Measurements from ENCODE around the gene IDS. TPM values are rescaled to one million over a fixed set of nuclear protein-coding genes. Genes with fewer than 3 reads are reported as not detected.
"Not testable (repeated sequence)": the region's sequence is repeated elsewhere in the genome, so short reads cannot be mapped to it uniquely, and the experiment has no call there.

IDS gene
- 21.3 and 36.2 TPM in 2 replicates for total RNA-seq
- polyA plus RNA-seq: 57.0 and 65.0 TPM in 2 replicates
- polyA plus RNA-seq (2012): 29.1 and 36.0 TPM in 2 replicates
- polyA minus RNA-seq (ENCODE audit: low replicate concordance): 100 and 114 TPM in 2 replicates

- peak within 1 kb of the TSS; percentile 88 for H3K27ac ChIP-seq (ENCODE audit: insufficient read depth, low read length)
- H3K4me2 ChIP-seq (ENCODE audit: extremely low read depth, insufficient read depth, low read length): peak within 1 kb of the TSS; percentile 87
- H3K79me2 ChIP-seq (ENCODE audit: control insufficient read depth, insufficient read depth, low read length): peaks cover 7% of the 10 kb centered on the region
- no peaks in the 10 kb centered on the region for H3K9me3 ChIP-seq (ENCODE audit: control insufficient read depth, insufficient read depth, low read depth, low read length)
- no peaks in the 10 kb centered on the region for H4K20me1 ChIP-seq (ENCODE audit: control insufficient read depth, extremely low read depth, insufficient read depth, low read length)
- H3K4me3 ChIP-seq (replicated peaks in 1 of 4; ENCODE audit: control extremely low read depth in 1 of 4, insufficient read depth in 1 of 4, low read depth in 3 of 4, low read length in 4 of 4): peak within 1 kb of the TSS; percentile 54 to 69 (median 63)
- peaks cover 3% of the 10 kb centered on the region for H3K4me1 ChIP-seq (ENCODE audit: control insufficient read depth, extremely low read depth, insufficient read depth, low read length)
- peak within 1 kb of the TSS; percentile 91 for H3K9ac ChIP-seq (ENCODE audit: insufficient read depth, low read length)
- peak; percentile 79 to 85 for DNase-seq (ENCODE audit: low read depth in 2 of 2)
- no peaks in the 10 kb centered on the region for H3K27me3 ChIP-seq (ENCODE audit: control insufficient read depth, insufficient read depth, low read length)
- H3K36me3 ChIP-seq (ENCODE audit: control insufficient read depth, insufficient read depth, low read length): peaks cover 3% of the 10 kb centered on the region
- peak within 1 kb of the TSS; percentile 49 for H2AFZ ChIP-seq (ENCODE audit: low read length)
- no peak for TF ChIP-seq EZH2 (IDR thresholded peaks at IDR 0.05; ENCODE audit: low read length, missing control alignments)
These were observed at the start of gene IDS for GRCh38 chrX:149504915-149505651. Gene IDS (minus strand): TSS chrX:149505306. CDS start chrX:149505137, 169 bp downstream.

GRCh38 chrX:149551939-149552248 lies 46.8 kb upstream of the IDS start:
- H3K79me2 ChIP-seq (ENCODE audit: control insufficient read depth, insufficient read depth, low read length); H4K20me1 ChIP-seq (ENCODE audit: control insufficient read depth, extremely low read depth, insufficient read depth, low read length); H3K9me3 ChIP-seq (ENCODE audit: control insufficient read depth, insufficient read depth, low read depth, low read length); H3K4me1 ChIP-seq (ENCODE audit: control insufficient read depth, extremely low read depth, insufficient read depth, low read length); H3K27ac ChIP-seq (ENCODE audit: insufficient read depth, low read length); H3K4me3 ChIP-seq (replicated peaks in 1 of 4; ENCODE audit: control extremely low read depth in 1 of 4, insufficient read depth in 1 of 4, low read depth in 3 of 4, low read length in 4 of 4); DNase-seq (ENCODE audit: low read depth in 2 of 2); H2AFZ ChIP-seq (ENCODE audit: low read length); H3K9ac ChIP-seq (ENCODE audit: insufficient read depth, low read length); H3K27me3 ChIP-seq (ENCODE audit: control insufficient read depth, insufficient read depth, low read length); H3K4me2 ChIP-seq (ENCODE audit: extremely low read depth, insufficient read depth, low read length); H3K36me3 ChIP-seq (ENCODE audit: control insufficient read depth, insufficient read depth, low read length): not testable (repeated sequence)

- not testable (repeated sequence) for H4K20me1 ChIP-seq (ENCODE audit: control insufficient read depth, extremely low read depth, insufficient read depth, low read length); H3K36me3 ChIP-seq (ENCODE audit: control insufficient read depth, insufficient read depth, low read length); H3K27me3 ChIP-seq (ENCODE audit: control insufficient read depth, insufficient read depth, low read length); DNase-seq (ENCODE audit: low read depth in 2 of 2); H3K79me2 ChIP-seq (ENCODE audit: control insufficient read depth, insufficient read depth, low read length); H3K27ac ChIP-seq (ENCODE audit: insufficient read depth, low read length); H3K9ac ChIP-seq (ENCODE audit: insufficient read depth, low read length); H2AFZ ChIP-seq (ENCODE audit: low read length); H3K4me2 ChIP-seq (ENCODE audit: extremely low read depth, insufficient read depth, low read length); H3K4me3 ChIP-seq (replicated peaks in 1 of 4; ENCODE audit: control extremely low read depth in 1 of 4, insufficient read depth in 1 of 4, low read depth in 3 of 4, low read length in 4 of 4); H3K9me3 ChIP-seq (ENCODE audit: control insufficient read depth, insufficient read depth, low read depth, low read length); H3K4me1 ChIP-seq (ENCODE audit: control insufficient read depth, extremely low read depth, insufficient read depth, low read length)
These were observed 46.3 kb upstream of the IDS start for GRCh38 chrX:149551245-149551938.

- not testable (repeated sequence) for H3K4me3 ChIP-seq (replicated peaks in 1 of 4; ENCODE audit: control extremely low read depth in 1 of 4, insufficient read depth in 1 of 4, low read depth in 3 of 4, low read length in 4 of 4); H3K27me3 ChIP-seq (ENCODE audit: control insufficient read depth, insufficient read depth, low read length); H3K4me1 ChIP-seq (ENCODE audit: control insufficient read depth, extremely low read depth, insufficient read depth, low read length); H2AFZ ChIP-seq (ENCODE audit: low read length); H4K20me1 ChIP-seq (ENCODE audit: control insufficient read depth, extremely low read depth, insufficient read depth, low read length); H3K36me3 ChIP-seq (ENCODE audit: control insufficient read depth, insufficient read depth, low read length); DNase-seq (ENCODE audit: low read depth in 2 of 2); H3K79me2 ChIP-seq (ENCODE audit: control insufficient read depth, insufficient read depth, low read length); H3K4me2 ChIP-seq (ENCODE audit: extremely low read depth, insufficient read depth, low read length); H3K9ac ChIP-seq (ENCODE audit: insufficient read depth, low read length); H3K9me3 ChIP-seq (ENCODE audit: control insufficient read depth, insufficient read depth, low read depth, low read length); H3K27ac ChIP-seq (ENCODE audit: insufficient read depth, low read length)
These were observed 45.3 kb upstream of the IDS start for GRCh38 chrX:149550454-149550853.

- not testable (repeated sequence) for H3K36me3 ChIP-seq (ENCODE audit: control insufficient read depth, insufficient read depth, low read length); H3K27me3 ChIP-seq (ENCODE audit: control insufficient read depth, insufficient read depth, low read length); H2AFZ ChIP-seq (ENCODE audit: low read length); H3K9ac ChIP-seq (ENCODE audit: insufficient read depth, low read length); H3K4me1 ChIP-seq (ENCODE audit: control insufficient read depth, extremely low read depth, insufficient read depth, low read length); H3K9me3 ChIP-seq (ENCODE audit: control insufficient read depth, insufficient read depth, low read depth, low read length); DNase-seq (ENCODE audit: low read depth in 2 of 2); H3K4me3 ChIP-seq (replicated peaks in 1 of 4; ENCODE audit: control extremely low read depth in 1 of 4, insufficient read depth in 1 of 4, low read depth in 3 of 4, low read length in 4 of 4); H3K79me2 ChIP-seq (ENCODE audit: control insufficient read depth, insufficient read depth, low read length); H3K27ac ChIP-seq (ENCODE audit: insufficient read depth, low read length); H3K4me2 ChIP-seq (ENCODE audit: extremely low read depth, insufficient read depth, low read length); H4K20me1 ChIP-seq (ENCODE audit: control insufficient read depth, extremely low read depth, insufficient read depth, low read length)
These were observed 44.6 kb upstream of the IDS start, which contains the start of gene HSFX3 for GRCh38 chrX:149549701-149550100. Gene HSFX3 (minus strand): TSS chrX:149549924. CDS start chrX:149549852, 72 bp downstream.

- not testable (repeated sequence) for H3K9me3 ChIP-seq (ENCODE audit: control insufficient read depth, insufficient read depth, low read depth, low read length); DNase-seq (ENCODE audit: low read depth in 2 of 2); H4K20me1 ChIP-seq (ENCODE audit: control insufficient read depth, extremely low read depth, insufficient read depth, low read length)
These were observed 42.7 kb upstream of the IDS start for GRCh38 chrX:149547782-149548181.

More at GRCh38 chrX:149547782-149548181, 42.7 kb upstream of the IDS start:
- not testable (repeated sequence) for H2AFZ ChIP-seq (ENCODE audit: low read length); H3K27ac ChIP-seq (ENCODE audit: insufficient read depth, low read length); H3K36me3 ChIP-seq (ENCODE audit: control insufficient read depth, insufficient read depth, low read length); H3K27me3 ChIP-seq (ENCODE audit: control insufficient read depth, insufficient read depth, low read length); H3K4me2 ChIP-seq (ENCODE audit: extremely low read depth, insufficient read depth, low read length); H3K9ac ChIP-seq (ENCODE audit: insufficient read depth, low read length); H3K79me2 ChIP-seq (ENCODE audit: control insufficient read depth, insufficient read depth, low read length); H3K4me1 ChIP-seq (ENCODE audit: control insufficient read depth, extremely low read depth, insufficient read depth, low read length); H3K4me3 ChIP-seq (replicated peaks in 1 of 4; ENCODE audit: control extremely low read depth in 1 of 4, insufficient read depth in 1 of 4, low read depth in 3 of 4, low read length in 4 of 4)
